Endometrium (tissue), 2 donors: ENCODE measurements around the gene LIPF.

Experiments used
- FAIRE-seq: peaks from 2 replicates; lab custom pipeline; 2012; peaks lifted over from hg19 to GRCh38; lab: Jason Lieb, UNC
- donor health status: control.
- donor health status: control.

LIPF gene

GRCh38 chr10:88676283-88677060 is 12.2 kb downstream of the LIPF start:
- no peak for FAIRE-seq

GRCh38 chr10:88680958-88681357 is 16.7 kb downstream of the LIPF start:
- FAIRE-seq: no peak

- no peak for FAIRE-seq
Measured at GRCh38 chr10:88682491-88682890, 18.2 kb downstream of the LIPF start.

DNA sequence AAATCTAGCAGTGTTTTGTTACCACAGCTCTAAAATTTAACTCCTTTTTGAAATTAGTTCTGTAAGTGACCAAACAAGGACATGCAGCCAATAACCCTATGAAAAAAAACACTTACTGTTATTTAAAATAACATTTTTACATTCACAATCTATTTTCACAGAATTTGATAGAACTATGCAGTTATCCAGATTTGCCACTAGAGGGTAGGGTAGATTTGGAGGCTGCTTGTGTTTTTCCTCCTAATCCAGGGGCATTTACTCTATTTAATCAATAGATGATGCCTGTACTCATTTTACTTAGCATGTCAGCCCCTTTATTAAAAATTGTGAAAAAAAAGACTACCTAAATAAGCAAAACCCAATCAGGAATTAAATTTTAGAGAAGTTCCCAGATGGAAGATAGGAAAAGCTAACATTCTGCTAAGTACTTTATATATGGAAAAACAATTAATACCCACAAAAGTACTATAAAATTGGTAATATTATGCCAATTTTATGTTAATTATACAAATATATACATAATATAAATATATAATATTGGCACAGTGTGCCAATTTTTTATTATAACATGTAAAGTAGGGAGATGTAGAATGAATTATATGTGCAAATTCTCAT is 23.7 kb downstream of the LIPF start:
- peak; percentile 74 for FAIRE-seq

DNA sequence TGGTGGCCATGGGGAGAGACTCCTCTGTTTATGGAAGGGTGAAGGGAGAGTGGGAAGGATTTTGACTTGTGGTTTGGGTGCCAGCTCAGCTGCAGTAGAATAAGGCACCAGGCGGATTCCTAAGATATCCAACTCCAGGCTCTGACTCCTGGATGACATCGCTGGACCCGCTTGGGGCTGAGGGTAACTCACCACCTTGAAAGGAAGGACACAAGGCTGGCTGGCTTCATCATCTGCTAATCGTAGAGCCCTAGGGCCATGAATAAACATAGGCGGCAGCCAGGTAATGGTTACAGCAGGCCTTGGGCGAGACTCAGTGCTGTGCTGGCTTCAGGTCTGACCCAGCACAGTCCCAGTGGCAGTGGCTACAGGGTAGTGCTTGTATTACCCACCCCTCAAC is 25.1 kb downstream of the LIPF start:
- no peak for FAIRE-seq

- FAIRE-seq: peak; percentile 18
Measured at GRCh38 chr10:88693392-88694020, 29.3 kb downstream of the LIPF start.

GRCh38 chr10:88702848-88703597 is 38.8 kb downstream of the LIPF start:
- FAIRE-seq: no peak

DNA sequence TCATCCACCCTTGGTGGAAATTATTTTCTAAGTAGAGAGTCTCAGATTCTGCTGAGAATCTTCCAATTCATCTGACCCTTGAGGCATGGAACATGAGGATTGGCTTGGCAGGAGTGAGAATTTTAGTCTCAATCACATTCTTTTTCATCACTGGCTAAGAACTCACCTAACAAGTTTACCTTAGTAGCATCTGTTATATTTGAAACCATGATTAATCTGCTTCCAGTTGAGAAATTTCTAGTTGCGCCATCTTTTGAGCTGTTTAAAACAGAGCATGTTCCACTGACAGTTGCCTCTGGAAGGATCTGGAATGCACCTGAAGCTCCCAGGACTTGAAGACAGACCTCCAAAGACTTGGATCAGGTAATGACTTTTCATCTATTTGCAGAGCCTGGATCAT is 41.7 kb downstream of the LIPF start, which contains the start of gene LIPK:
Gene LIPK, plus strand, starts transcription at position 292 of the 400 bp plus-strand sequence. CDS start 18,295 bp downstream, outside the sequence.
- no peak for FAIRE-seq

- peak; percentile 99 for FAIRE-seq
Measured at GRCh38 chr10:88707429-88708155, 43.4 kb downstream of the LIPF start.

- FAIRE-seq: peak; percentile 35
Measured at GRCh38 chr10:88709361-88709760, 45.1 kb downstream of the LIPF start.

- FAIRE-seq: no peak
Measured at GRCh38 chr10:88715517-88715916, 51.3 kb downstream of the LIPF start.

- no peak for FAIRE-seq
Measured at GRCh38 chr10:88721392-88721791, 57.1 kb downstream of the LIPF start.

GRCh38 chr10:88725798-88726197 is 61.6 kb downstream of the LIPF start:
- no peak for FAIRE-seq

- FAIRE-seq: no peak
Measured at GRCh38 chr10:88728107-88728763, 64.0 kb downstream of the LIPF start.
